Left ventricle myocardium superior (tissue), 1 donor: ENCODE results near the gene OR6S1. TPM values are rescaled to one million over a fixed set of nuclear protein-coding genes. Genes with fewer than 3 reads are reported as not detected.
"Not testable (repeated sequence)": the region's sequence is repeated elsewhere in the genome, so short reads cannot be mapped to it uniquely, and the experiment has no call there.

Source experiments
- ATAC-seq: fragments of 200-7000 bp; cut with Tn5 transposase; one replicate; pipeline ENCODE4 v1.9.1; 2020; ENCODE audit warnings: mild to moderate bottlenecking, moderate library complexity
- DNase-seq: peaks from one replicate; pipeline ENCODE4 v3.0.0-alpha.2; 2020
- intact Hi-C: fragments of 100-400 bp; cut with micrococcal nuclease; formaldehyde crosslinking; loops from one replicate; pipeline ENCODE4 v1.11.0; 2022
- total RNA-seq: library from RNA; stranded (reverse); fragmentation: NEBNext Ultra II Directional; extraction: Animal tissue kit (Norgen Biotek cat#: 25700); gene quantifications from one replicate; pipeline ENCODE4 v1.2.1, GENCODE V29; 2021
- donor health status: DM: no; HTN: yes; CAD: no; lungs with severe emphysema.

Gene OR6S1
- total RNA-seq, 1 donor from 2014 or later, result not detected

DNA sequence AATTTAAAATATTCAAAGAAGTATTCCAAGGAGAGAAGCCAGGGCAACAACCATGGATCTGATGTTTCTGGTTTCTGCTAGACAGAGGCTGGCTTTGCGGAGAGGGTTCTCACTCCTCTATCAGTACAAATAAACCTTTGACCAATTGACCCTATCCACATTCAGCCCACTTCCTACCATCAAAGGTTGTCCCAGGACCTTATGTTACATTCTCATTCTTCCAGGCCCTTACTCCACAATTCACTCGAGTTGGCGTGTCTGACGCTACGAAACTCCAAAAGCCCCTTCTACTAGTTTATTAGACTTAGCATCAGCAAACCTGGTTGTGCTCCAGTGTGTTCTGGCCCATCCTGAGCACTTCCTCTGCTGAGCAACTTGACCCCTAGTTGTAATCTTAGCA is 25.5 kb downstream of the OR6S1 start:
- DNase-seq (no peak), ATAC-seq (no peak)
- intact Hi-C loops, result no loop called here

DNA sequence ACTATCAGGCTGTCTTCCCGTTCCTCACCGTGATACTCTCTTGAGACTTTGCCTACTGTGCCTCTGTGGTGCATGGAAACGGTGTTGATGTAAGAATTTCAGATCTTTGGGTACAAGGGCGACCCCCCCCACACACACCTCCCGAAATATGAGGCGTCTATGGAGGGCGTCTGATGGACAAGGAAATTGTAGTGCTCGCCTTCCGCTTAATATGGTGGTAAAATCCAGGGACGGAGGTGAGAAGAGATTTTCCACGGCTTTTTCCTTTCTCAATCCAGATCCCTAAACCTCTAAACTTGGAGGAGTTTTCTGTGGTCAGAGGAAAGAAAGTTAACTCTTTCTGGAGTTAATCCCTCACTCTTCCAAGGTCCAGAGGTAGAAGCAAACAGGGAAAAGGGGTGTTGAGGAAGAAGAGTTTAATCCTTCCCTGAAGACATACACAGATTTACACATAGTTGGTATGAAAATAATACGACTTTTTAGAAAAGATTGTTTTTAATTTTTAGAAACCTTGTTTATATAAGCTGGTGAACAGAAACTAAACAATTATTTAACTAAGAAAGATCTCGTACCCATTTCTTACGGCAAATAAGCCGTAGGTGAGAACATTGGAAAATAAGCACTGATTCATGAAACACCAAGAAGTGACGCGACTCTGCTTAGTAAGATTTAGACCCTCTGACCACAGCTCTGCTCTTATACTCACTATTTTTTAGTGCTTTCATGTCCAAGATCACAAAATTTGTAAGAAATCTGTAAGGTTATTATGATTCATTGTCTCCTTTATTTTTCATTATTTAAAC is 27.3 kb downstream of the OR6S1 start:
- intact Hi-C loops, result loop anchor here (5.0 kb wide), 1 partner anchor 68 kb away; the partner anchor contains the start of gene RNASE4
- DNase-seq, result no peak
- ATAC-seq, result no peak

DNA sequence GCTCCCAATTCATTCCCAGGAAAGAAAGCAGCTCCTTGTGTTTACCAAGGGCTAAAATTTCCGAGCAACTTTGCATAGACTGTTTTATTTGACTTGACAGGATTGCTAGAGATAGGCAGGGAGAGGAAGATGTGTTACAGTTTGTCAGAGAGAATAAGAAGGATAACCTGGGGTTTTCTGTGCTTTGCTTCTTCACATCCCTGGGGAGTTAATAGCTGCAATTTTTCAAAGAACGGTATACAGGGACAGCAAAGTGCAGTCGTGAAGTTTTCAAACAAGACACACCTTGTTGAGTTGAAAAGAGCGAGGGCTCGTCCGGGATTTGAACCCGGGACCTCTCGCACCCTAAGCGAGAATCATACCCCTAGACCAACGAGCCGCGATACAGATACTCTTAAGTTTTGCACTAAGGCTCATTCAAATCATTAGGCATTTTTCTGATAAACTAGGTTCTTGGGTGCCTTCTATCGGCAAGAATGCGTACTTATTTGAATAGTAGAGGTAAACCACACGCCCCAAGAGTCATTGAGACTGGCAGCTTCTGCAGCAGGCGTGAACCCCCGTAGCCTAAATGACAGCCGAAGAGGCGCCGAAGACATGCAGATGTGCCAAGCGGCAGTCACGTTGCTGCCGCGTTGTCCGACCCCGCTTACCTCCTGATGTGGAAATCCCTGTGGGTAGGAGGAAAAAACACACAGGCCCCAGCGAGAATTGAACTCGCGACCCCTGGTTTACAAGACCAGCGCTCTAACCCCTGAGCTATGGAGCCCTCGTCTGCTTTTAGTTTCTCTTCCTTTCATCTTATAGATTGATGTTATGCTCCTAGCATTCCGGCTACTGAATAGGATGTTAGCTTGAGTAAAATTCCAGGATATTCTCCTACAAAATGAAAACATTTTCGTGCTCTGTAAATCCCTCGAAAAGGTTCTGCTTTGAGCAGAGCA is 28.1 kb downstream of the OR6S1 start:
- DNase-seq, result peak; percentile 80
- ATAC-seq, result peak; percentile 82
- intact Hi-C loops, result loop anchor here (5.0 kb wide), 1 partner anchor 69 kb away; the partner anchor contains the start of gene RNASE4

DNA sequence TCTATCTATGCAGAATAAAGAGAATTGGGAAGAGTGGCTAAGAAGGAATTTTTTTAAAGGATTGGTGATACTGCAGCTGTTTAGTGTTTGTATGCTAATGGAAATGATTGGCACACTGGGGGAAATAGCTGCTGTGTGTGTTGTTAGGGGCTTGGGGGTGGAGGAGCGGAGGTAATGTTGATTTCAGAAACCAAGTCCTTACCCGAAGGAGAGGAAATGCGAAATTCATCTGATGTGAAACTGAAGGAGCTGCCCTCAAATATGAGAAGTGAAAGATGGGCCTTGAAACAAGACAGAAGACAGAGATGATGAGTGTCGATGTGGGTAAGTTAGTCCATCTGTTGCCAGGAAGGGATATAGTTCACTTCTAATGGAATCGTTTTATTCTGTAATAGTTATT is 29.1 kb downstream of the OR6S1 start:
- ATAC-seq (no peak), DNase-seq (no peak)
- intact Hi-C loops, result loop anchor here (5.0 kb wide), 1 partner anchor 70 kb away; the partner anchor contains the start of gene RNASE4

DNA sequence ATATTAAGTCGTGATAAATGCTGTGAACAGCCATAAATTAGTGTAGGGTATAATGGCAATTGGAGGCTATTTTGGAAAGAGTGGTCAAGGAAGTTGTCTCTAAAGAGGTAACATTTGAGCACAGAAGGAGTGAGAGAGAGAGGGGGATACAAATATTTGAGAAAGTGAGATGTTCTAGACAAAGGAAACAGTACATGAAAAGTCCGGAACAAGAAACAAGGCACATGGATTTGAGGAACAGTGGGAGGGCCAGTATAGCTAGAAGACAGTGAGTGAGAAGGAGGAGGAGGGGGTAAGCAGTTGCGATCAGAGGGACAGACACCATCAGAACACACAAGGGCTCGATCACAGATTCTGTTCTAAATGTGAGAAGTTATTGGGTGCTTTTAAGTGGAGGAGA is 30.2 kb downstream of the OR6S1 start:
- no peak for ATAC-seq
- no peak for DNase-seq
- intact Hi-C loops, result loop anchor here (5.0 kb wide), 1 partner anchor 71 kb away; the partner anchor contains the start of gene RNASE4

DNA sequence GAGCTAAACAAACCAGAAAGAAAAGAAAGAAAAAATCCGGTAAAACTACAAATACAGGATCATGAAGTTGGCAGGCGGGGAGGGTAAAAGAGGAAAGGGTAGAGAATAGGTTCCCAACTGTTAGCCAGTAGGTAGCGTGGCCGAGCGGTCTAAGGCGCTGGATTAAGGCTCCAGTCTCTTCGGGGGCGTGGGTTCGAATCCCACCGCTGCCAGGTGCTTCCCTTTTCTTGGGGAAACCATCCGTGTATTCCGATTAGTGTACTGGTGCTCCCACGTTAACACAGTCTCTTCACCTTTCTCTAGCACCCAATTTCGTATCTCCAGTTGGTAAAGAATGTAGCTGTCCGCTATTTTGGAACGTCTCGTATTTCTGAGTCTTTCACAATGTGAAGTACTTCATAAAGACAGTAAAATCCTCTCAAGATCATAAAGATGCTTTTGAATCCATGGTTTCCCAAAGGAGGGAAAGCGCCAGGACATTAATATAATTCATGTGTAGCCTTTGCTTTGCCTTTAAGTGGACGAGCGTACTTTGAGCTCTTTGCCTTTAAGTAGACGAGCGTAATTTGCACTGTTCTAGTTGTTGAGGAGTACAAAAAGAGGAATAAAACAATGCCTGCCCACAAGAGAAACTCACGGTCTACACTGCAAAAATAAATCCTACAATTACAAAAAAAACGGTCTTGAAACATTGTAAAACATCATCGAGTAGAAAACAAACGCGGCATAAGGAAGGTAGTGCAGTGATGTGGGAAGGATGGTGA is 31.3 kb downstream of the OR6S1 start:
- DNase-seq, result peak; percentile 86
- intact Hi-C loops, result loop anchor here (5.0 kb wide), 1 partner anchor 72 kb away; the partner anchor contains the start of gene RNASE4
- ATAC-seq, result peak; percentile 74

DNA sequence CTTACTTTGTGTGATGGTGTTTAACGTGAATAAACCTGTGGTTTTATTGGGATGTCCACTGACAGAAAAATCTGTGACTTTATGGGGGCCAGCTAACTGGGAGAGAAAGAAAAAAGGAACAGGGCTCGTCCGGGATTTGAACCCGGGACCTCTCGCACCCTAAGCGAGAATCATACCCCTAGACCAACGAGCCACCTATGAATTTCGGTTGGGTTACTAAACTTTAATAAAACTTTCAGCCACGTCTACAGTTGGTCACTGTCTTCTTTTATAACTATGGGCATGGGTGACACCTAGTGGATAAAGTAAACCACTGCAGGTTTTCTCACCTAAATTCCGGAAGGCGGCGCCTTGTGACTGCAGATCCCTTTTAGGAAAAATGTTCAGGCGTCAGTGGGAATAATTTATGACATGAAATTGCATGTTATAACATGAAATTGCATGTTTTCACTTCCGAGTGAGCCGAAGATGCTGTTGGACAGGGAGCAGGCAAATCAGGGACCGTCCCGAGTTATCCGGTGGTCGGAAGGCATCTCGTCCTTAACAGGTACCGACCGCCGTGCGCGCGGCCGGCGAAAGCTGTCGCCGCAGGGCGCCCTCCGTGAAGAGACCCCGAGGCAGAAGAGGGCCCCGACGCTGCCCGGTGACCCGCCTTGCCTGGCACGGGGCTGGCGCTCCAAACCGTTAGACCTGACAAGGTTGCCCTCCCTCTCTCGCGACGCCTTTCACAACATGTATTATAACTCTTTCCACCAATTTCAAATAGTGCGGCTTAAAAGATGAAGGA is 32.1 kb downstream of the OR6S1 start:
- intact Hi-C loops, result loop anchor here (2.0 to 10.0 kb wide), 3 partner anchors 73 to 283 kb away; partner anchors contain the start of genes RNASE4 and TEP1
- peak; percentile 59 for DNase-seq
- ATAC-seq, result peak; percentile 65

DNA sequence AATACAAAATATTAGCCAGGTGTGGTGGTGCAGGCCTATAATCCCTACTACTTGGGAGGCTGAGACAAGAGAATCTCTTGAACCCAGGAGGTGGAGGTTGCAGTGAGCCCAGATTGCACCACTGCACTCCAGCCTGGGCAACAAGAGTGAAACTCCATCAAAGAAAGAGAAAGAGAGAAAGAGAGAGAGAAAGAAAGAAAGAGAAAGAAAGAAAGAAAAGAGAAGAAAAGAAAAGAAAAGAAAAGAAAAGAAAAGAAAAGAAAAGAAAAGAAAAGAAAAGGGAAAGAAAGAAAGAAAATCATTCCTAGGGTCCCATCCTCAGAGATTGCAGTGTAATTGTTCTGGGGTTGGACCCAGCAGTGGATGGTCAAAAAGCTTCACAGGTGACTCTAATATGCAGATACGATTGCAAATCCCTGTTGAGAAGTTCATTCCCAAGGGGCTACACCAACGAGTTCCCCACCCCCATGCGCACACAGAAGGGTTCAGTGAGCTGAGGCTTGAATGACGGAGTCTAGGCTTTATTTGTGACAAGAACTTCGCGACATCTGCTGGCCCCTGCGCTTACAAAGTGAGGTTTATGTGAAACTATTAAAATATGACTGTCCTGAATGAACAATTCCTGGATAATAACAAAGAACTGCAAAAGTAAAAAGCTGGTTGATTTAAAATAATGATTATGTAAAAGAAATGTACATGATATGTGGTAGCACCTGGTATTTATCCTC is 32.9 kb downstream of the OR6S1 start:
- ATAC-seq (no peak), DNase-seq (no peak)
- intact Hi-C loops, result loop anchor here (2.0 to 10.0 kb wide), 2 partner anchors 194 to 282 kb away; partner anchors contain the start of gene TEP1

DNA sequence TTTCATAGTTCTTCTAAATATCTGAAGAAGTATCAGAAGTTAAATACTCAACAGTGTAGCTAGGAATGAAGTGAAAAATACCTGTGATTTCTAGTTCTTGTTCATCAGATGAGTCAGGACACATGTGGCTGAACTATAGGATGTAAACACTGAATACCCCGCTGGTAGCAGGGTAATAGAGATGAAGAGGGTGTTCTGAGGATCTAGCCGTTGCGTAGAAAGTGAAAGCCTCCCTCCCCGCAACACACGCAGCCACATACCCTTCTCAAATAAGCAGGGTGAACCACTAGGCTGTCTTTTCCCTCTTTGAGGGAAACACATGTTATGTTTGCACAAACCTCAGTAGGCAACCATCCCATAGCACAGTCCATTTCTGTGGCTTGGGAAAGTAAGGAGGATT is 33.9 kb downstream of the OR6S1 start:
- no peak for ATAC-seq
- intact Hi-C loops, result loop anchor here (2.0 to 10.0 kb wide), 2 partner anchors 193 to 281 kb away; partner anchors contain the start of gene TEP1

DNA sequence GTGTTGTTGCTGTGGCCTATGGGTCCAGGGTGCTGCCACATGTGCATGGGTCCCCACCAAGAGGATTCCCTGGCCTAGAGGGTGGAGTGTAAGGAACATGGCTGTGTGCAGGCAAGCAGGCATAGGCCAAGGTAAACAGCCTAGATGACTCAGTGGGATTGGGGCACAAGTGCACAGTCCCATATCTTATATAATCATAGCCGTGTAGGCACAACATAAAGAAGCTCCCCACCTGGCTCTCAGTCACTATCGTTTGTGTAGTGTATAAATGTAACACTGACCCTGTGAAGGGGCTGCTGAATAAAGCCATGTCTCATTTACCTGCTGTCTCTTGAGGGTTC is 34.6 kb downstream of the OR6S1 start:
- ATAC-seq, result no peak
- DNase-seq, result no peak
- intact Hi-C loops, result loop anchor here (10.0 kb wide), 1 partner anchor 192 kb away; the partner anchor contains the start of gene TEP1

More for the DNA sequence above, 33.9 kb downstream of the OR6S1 start:
- no peak for DNase-seq

DNA sequence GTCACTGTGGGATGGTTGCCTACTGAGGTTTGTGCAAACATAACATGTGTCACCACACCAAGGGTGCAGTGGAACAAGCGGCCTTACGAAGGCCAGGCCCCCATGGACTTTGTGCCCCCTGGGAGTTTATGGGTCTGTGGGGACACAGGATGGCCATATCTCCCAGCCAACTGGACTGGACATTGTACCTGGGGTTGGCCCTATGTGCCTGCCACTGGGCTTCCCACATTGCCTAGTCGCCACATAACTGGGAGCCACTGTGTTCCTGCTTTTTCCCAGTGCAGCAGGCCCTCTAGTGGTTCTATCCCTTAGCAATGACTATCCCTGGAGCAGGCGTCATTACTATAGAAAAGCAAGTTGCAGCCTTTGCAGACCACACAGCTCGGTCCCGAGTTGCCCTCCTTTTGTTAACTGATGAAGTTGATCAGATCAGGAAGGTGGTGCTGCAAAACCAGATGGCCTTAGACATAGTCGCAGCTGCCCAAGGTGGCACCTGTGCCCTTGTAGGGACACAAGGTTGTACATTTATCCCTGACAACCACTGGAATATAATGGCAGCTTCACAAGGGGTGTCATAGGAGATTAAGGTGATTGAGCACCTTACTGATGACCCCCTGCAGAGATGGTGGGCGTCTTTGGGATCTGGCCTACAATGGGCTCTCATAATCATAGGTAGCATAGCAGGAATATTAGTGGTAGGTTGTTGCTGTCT is 35.1 kb downstream of the OR6S1 start:
- DNase-seq, result no peak
- intact Hi-C loops, result loop anchor here (10.0 kb wide), 1 partner anchor 192 kb away; the partner anchor contains the start of gene TEP1
- no peak for ATAC-seq

DNA sequence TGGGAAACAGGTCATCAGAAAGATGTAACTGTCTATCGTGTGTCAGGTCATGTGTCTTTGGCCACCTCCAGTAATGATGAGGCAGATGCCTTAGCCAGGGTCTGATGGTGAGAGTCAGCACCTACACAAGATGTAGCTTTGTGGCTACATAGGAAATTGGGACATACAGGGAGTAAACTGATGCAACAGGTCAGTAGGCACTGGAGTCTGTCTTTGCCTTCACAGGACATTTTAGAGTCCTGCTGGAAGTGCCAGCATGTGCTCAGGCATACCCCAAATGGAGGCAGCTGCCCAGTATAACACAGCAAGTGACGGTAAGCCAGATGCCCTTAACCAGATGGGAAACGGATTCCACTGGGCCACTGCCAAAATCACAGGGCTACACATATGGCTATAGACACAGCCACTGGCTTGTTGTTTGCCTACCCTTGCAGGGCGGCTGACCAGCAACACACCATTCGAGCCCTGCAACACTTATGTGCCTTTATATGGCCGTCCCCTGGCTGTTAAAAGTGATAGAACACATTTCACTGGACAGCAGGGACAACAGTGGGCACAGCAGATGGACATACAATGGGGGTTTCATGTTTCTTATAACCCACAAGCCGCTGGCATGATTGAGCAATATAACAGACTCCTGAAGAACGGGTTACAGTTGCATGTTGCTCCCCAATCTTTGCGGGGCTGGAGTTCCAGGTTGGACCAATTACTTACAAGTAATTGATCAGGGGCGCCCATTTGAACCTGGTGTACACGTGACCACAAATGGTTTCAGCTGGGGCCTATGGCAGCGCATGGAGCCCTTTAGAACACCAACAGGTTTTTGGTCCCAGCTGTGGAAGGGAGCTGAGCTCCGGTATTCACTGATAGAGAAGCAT is 37.4 kb downstream of the OR6S1 start:
- DNase-seq (no peak), ATAC-seq (no peak)
- intact Hi-C loops, result loop anchor here (10.0 kb wide), 1 partner anchor 189 kb away; the partner anchor contains the start of gene TEP1

DNA sequence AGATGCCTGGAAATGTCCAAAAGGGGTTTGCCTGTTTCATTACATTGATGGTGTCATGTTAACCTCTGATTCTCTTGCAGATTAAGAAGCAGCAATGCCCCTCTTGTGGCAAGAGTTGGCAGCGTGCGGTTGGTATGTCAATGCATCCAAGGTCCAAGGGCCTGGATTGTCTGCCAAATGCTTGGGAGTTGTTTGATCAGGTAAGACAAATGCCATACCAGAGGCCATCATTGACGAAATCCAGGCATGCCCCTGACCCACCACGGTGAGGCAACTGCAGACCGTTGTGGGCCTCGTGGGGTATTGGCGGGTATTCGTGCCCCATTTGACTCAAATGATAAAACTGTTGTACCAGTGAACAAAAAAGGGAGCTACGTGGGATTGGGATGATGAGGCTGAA is 38.9 kb downstream of the OR6S1 start:
- ATAC-seq (no peak), DNase-seq (no peak)
- intact Hi-C loops, result loop anchor here (10.0 kb wide), 1 partner anchor 188 kb away; the partner anchor contains the start of gene TEP1

DNA sequence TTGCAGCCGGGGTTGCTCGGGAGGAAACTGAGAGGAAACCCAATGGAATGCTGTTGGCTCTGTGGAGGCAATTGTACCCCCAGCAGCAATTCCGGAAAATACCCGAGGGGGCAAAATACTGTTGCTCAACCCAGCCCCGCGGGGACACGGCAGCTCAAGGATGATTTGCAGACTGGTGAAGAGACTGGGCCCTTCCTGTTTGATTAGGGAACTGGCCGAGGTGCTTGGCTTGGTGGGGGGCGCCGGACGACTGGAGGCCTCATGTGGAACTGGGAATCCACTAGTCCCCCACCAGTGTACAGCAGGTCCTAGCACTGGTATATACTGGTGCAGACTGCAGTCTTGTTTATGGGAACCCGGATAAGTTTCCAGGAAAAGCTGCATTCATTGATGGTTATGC is 40.0 kb downstream of the OR6S1 start:
- DNase-seq, result no peak
- intact Hi-C loops, result loop anchor here (10.0 kb wide), 1 partner anchor 187 kb away; the partner anchor contains the start of gene TEP1
- no peak for ATAC-seq

DNA sequence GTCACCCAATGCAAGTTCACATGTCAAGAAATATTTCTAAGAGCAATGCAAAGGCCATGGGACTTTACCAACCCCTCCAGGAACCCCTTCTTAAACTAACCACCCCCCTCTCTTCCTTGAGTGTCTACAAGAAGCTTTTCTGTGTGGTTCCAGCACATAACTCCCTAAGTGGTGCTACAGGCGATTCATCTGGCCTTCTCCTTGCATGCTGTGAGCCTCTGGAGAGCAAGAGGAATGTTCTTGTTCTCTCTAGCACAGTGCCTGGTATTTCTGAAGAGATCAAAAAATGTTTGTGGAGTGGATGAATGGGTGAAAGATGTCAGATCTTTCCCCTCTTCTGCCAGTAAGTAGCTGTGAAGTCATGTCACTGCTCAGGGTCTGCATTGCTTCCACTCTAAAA is 44.4 kb downstream of the OR6S1 start:
- ATAC-seq (no peak), DNase-seq (no peak)
- intact Hi-C loops, result no loop called here

DNA sequence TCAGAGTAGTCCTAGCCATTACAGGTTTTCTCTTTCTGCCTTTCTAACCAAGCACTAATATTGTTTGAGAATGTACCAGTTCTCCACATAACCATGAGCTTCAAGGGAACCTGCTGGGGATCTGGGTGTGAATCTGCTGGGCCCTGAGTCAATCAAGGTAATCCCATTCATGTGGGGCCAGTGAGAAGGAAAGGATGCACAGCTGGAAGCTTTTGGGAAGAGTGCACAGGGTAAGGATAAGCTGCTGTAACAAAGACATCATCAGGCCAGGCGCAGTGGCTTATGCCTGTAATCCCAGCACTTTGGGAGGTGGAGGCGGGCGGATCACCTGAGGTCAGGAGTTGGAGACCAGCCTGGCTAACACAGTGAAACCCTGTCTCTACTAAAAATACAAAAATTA is 45.8 kb downstream of the OR6S1 start:
- ATAC-seq, DNase-seq, intact Hi-C loops: not testable (repeated sequence)
